PFSK-1 (cell line): ENCODE data around the gene HSPG2.

Experiments used
- FOXP2 ChIP-seq: optimal IDR thresholded peaks from 2 replicates; pipeline ENCODE3; 2011; ENCODE audit warnings: borderline replicate concordance, control low read depth, inconsistent platforms; ENCODE audit not compliant: insufficient read depth; ENCODE audit errors: extremely low read length, extremely low read depth
- POLR2AphosphoS5 ChIP-seq: IDR thresholded peaks from 2 replicates; pipeline ENCODE4 v1.6.1; 2012; ENCODE audit warnings: low read depth, mild to moderate bottlenecking, control low read depth, low read length, moderate library complexity
- REST ChIP-seq, 2 experiments: IDR thresholded peaks; 2 replicates each; pipeline versions ENCODE4 v1.6.1 to v1.8.0; 2011 to 2012; ENCODE audit warnings: low read depth in 2 of 2, low read length in 2 of 2, control low read depth in 1 of 2, inconsistent platforms in 1 of 2, mild to moderate bottlenecking in 1 of 2, moderate library complexity in 1 of 2; ENCODE audit not compliant: insufficient read depth in 1 of 2
- SIN3A ChIP-seq: IDR thresholded peaks from 2 replicates; pipeline ENCODE4 v1.6.1; 2012; ENCODE audit warnings: mild to moderate bottlenecking, low read length, moderate library complexity, borderline replicate concordance; ENCODE audit not compliant: insufficient read depth
- TAF1 ChIP-seq: IDR thresholded peaks from 2 replicates; pipeline ENCODE4 v1.6.1; 2012; ENCODE audit warnings: low read length, control low read depth, borderline replicate concordance; ENCODE audit not compliant: insufficient read depth

GRCh38 chr1:21854090-21854750 is 82.9 kb downstream of the HSPG2 start:
- TF ChIP-seq REST (IDR thresholded peaks at IDR 0.05; ENCODE audit: insufficient read depth in 1 of 2, low read depth in 2 of 2, low read length in 2 of 2) (no peak), POLR2AphosphoS5 (no peak), SIN3A (no peak), TAF1 (no peak), FOXP2 (no peak)
